ENCODE measurements around the gene ADGRL1. TPM values are rescaled to one million over a fixed set of nuclear protein-coding genes. Genes with fewer than 3 reads are reported as not detected.

Gene ADGRL1
- total RNA-seq, 1 donor from 2014 or later: 12.0 TPM

- H3K9ac ChIP-seq (ENCODE audit: low read depth in 1 of 3, low read length in 3 of 3): peak overlapping the region; percentile 71 to 79 (median 79)
- no peaks in the 10 kb centered on the region for H3K9me3 ChIP-seq (ENCODE audit: control insufficient read depth in 3 of 3, low read length in 3 of 3)
- no peaks in the 10 kb centered on the region for H3K27me3 ChIP-seq (ENCODE audit: control insufficient read depth in 3 of 3, insufficient read depth in 3 of 3, low read length in 3 of 3)
- peaks cover 22 to 33% (median 24%) of the 10 kb centered on the region in 3 donors for H3K36me3 ChIP-seq (ENCODE audit: control insufficient read depth in 3 of 3, insufficient read depth in 3 of 3, low read length in 3 of 3)
- peaks cover 32 to 47% (median 33%) of the 10 kb centered on the region in 3 donors for H3K4me1 ChIP-seq (ENCODE audit: control insufficient read depth in 3 of 3, insufficient read depth in 3 of 3, low read length in 3 of 3)
- no peak overlapping the region for H3K4me3 ChIP-seq (ENCODE audit: low read length in 3 of 3)
- peak overlapping the region; percentile 86 for H3K27ac ChIP-seq (ENCODE audit: low read depth, low read length)
These were observed 99.1 kb downstream of the ADGRL1 start for GRCh38 chr19:14106840-14107239.

GRCh38 chr19:14105680-14106079, 100.3 kb downstream of the ADGRL1 start:
- H3K9ac ChIP-seq (ENCODE audit: low read depth in 1 of 3, low read length in 3 of 3): peak overlapping the region in 1 of 3 donors; percentile 8
- no peak overlapping the region for H3K4me3 ChIP-seq (ENCODE audit: low read length in 3 of 3)
- peaks cover 22 to 37% (median 25%) of the 10 kb centered on the region in 3 donors for H3K4me1 ChIP-seq (ENCODE audit: control insufficient read depth in 3 of 3, insufficient read depth in 3 of 3, low read length in 3 of 3)
- no peaks in the 10 kb centered on the region for H3K27me3 ChIP-seq (ENCODE audit: control insufficient read depth in 3 of 3, insufficient read depth in 3 of 3, low read length in 3 of 3)
- H3K36me3 ChIP-seq (ENCODE audit: control insufficient read depth in 3 of 3, insufficient read depth in 3 of 3, low read length in 3 of 3): peaks cover 25 to 34% (median 28%) of the 10 kb centered on the region in 3 donors
- no peaks in the 10 kb centered on the region for H3K9me3 ChIP-seq (ENCODE audit: control insufficient read depth in 3 of 3, low read length in 3 of 3)
- H3K27ac ChIP-seq (ENCODE audit: low read depth, low read length): no peak overlapping the region

DNA sequence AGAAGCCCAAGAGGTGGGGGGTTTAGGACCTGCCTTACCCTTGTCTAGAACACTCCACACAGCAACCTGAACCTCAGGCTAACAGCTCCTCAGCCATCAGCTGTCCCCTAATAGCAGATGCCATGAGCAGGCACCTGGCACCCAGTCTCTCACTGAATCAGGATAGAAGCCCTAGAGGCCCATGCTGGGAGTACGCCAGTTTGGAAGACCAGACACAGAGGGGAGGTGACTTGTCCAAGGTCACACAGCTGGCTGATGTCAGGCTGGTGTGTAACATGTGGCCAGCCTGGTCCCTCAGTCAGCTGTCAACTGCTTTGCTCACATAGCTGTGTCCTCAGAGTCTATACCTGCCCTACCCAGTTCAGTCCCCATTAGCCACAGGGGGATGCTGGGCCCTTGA, 102.7 kb downstream of the ADGRL1 start:
- no peak overlapping the region for H3K27ac ChIP-seq (ENCODE audit: low read depth, low read length)
- no peaks in the 10 kb centered on the region for H3K9me3 ChIP-seq (ENCODE audit: control insufficient read depth in 3 of 3, low read length in 3 of 3)
- H3K9ac ChIP-seq (ENCODE audit: low read depth in 1 of 3, low read length in 3 of 3): peak overlapping the region in 1 of 3 donors; percentile 3
- peaks cover 17 to 27% (median 23%) of the 10 kb centered on the region in 3 donors for H3K4me1 ChIP-seq (ENCODE audit: control insufficient read depth in 3 of 3, insufficient read depth in 3 of 3, low read length in 3 of 3)
- H3K27me3 ChIP-seq (ENCODE audit: control insufficient read depth in 3 of 3, insufficient read depth in 3 of 3, low read length in 3 of 3): no peaks in the 10 kb centered on the region
- H3K36me3 ChIP-seq (ENCODE audit: control insufficient read depth in 3 of 3, insufficient read depth in 3 of 3, low read length in 3 of 3): peaks cover 32 to 42% (median 35%) of the 10 kb centered on the region in 3 donors
- H3K4me3 ChIP-seq (ENCODE audit: low read length in 3 of 3): no peak overlapping the region

DNA sequence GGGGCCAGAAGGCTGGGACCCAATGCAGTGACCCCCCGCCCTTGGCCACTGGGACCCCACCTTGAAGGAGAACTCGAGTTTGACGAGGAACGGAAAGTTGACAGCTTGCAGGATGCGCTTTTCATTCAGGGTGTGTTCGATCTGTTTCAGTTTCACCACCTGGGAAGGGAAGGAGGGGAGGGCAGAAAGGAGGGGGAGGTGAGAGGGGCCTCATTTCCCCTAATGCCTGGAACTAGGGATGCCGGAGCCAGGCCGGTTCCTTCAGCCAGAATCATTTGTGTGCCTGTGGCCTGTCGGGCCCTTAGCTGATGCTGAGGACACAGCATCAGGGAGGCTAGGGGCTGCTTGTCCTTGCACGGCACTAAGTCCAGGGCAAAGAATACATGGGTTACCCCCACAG, 103.2 kb downstream of the ADGRL1 start:
- H3K4me3 ChIP-seq (ENCODE audit: low read length in 3 of 3): no peak overlapping the region
- H3K9ac ChIP-seq (ENCODE audit: low read depth in 1 of 3, low read length in 3 of 3): no peak overlapping the region
- H3K36me3 ChIP-seq (ENCODE audit: control insufficient read depth in 3 of 3, insufficient read depth in 3 of 3, low read length in 3 of 3): peaks cover 37 to 46% (median 39%) of the 10 kb centered on the region in 3 donors
- H3K9me3 ChIP-seq (ENCODE audit: control insufficient read depth in 3 of 3, low read length in 3 of 3): no peaks in the 10 kb centered on the region
- H3K27ac ChIP-seq (ENCODE audit: low read depth, low read length): no peak overlapping the region
- no peaks in the 10 kb centered on the region for H3K27me3 ChIP-seq (ENCODE audit: control insufficient read depth in 3 of 3, insufficient read depth in 3 of 3, low read length in 3 of 3)
- peaks cover 11 to 21% (median 17%) of the 10 kb centered on the region in 3 donors for H3K4me1 ChIP-seq (ENCODE audit: control insufficient read depth in 3 of 3, insufficient read depth in 3 of 3, low read length in 3 of 3)

- Histone ChIP-seq H3K4me3 (ENCODE audit: low read length in 3 of 3) (no peak overlapping the region), H3K27me3 (ENCODE audit: control insufficient read depth in 3 of 3, insufficient read depth in 3 of 3, low read length in 3 of 3) (no peaks in the 10 kb centered on the region), H3K9me3 (ENCODE audit: control insufficient read depth in 3 of 3, low read length in 3 of 3) (no peaks in the 10 kb centered on the region), H3K27ac (ENCODE audit: low read depth, low read length) (no peak overlapping the region), H3K4me1 (ENCODE audit: control insufficient read depth in 3 of 3, insufficient read depth in 3 of 3, low read length in 3 of 3) (peaks cover 6 to 15% (median 12%) of the 10 kb centered on the region in 3 donors), H3K9ac (ENCODE audit: low read depth in 1 of 3, low read length in 3 of 3) (peak overlapping the region in 1 of 3 donors; percentile 12), H3K36me3 (ENCODE audit: control insufficient read depth in 3 of 3, insufficient read depth in 3 of 3, low read length in 3 of 3) (peaks cover 42 to 51% (median 45%) of the 10 kb centered on the region in 3 donors)
These were observed 103.8 kb downstream of the ADGRL1 start for GRCh38 chr19:14102102-14102696.

- no peaks in the 10 kb centered on the region for H3K27me3 ChIP-seq (ENCODE audit: control insufficient read depth in 3 of 3, insufficient read depth in 3 of 3, low read length in 3 of 3)
- H3K4me3 ChIP-seq (ENCODE audit: low read length in 3 of 3): no peak overlapping the region
- H3K27ac ChIP-seq (ENCODE audit: low read depth, low read length): no peak overlapping the region
- H3K4me1 ChIP-seq (ENCODE audit: control insufficient read depth in 3 of 3, insufficient read depth in 3 of 3, low read length in 3 of 3): peaks cover 3 to 13% (median 10%) of the 10 kb centered on the region in 3 donors
- no peak overlapping the region for H3K9ac ChIP-seq (ENCODE audit: low read depth in 1 of 3, low read length in 3 of 3)
- no peaks in the 10 kb centered on the region for H3K9me3 ChIP-seq (ENCODE audit: control insufficient read depth in 3 of 3, low read length in 3 of 3)
- H3K36me3 ChIP-seq (ENCODE audit: control insufficient read depth in 3 of 3, insufficient read depth in 3 of 3, low read length in 3 of 3): peaks cover 52 to 56% (median 53%) of the 10 kb centered on the region in 3 donors
These were observed 104.9 kb downstream of the ADGRL1 start for GRCh38 chr19:14101003-14101545.

Small RNA genes within 50 kb of the gene (small RNA-seq; reads per million reads assigned to genes)
- gene RN7SL231P: not detected

Other genes starting within 250 kb of the ADGRL1 start
- 4.7 TPM for gene RFX1, start 199.8 kb downstream of the ADGRL1 start, total RNA-seq
- gene RLN3, start 178.0 kb downstream of the ADGRL1 start, total RNA-seq: not detected
- gene IL27RA, start 174.4 kb downstream of the ADGRL1 start, total RNA-seq: 2.6 TPM
- gene PALM3, start 144.1 kb downstream of the ADGRL1 start, total RNA-seq: not detected
- not detected for gene MISP3, start 133.4 kb downstream of the ADGRL1 start, total RNA-seq
- gene C19orf67, start 120.4 kb downstream of the ADGRL1 start, total RNA-seq: not detected
- gene SAMD1, start 115.4 kb downstream of the ADGRL1 start, total RNA-seq: 12.5 TPM
- gene PRKACA, start 88.4 kb downstream of the ADGRL1 start, total RNA-seq: 137 TPM
- 3.7 TPM for gene ASF1B, start 69.6 kb downstream of the ADGRL1 start, total RNA-seq
- gene ADGRE5, start 175.3 kb upstream of the ADGRL1 start, total RNA-seq: 32.4 TPM
- 24.5 TPM for gene DDX39A, start 213.2 kb upstream of the ADGRL1 start, total RNA-seq
- gene PKN1, start 227.1 kb upstream of the ADGRL1 start, total RNA-seq: 57.9 TPM